AML-193 (cell line): ENCODE measurements around the gene CCL28.
A peak's percentile ranks its signal among the peaks of the same experiment; 100 is the strongest.
"Not testable (repeated sequence)": the region's sequence is repeated elsewhere in the genome, so short reads cannot be mapped to it uniquely, and the experiment has no call there.

Source experiments
- DNase-seq, 2 experiments: peaks; one replicate each; lab custom pipeline; 2025; lab: John Stamatoyannopoulos, UW

CCL28 gene, protein sequence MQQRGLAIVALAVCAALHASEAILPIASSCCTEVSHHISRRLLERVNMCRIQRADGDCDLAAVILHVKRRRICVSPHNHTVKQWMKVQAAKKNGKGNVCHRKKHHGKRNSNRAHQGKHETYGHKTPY

DNA sequence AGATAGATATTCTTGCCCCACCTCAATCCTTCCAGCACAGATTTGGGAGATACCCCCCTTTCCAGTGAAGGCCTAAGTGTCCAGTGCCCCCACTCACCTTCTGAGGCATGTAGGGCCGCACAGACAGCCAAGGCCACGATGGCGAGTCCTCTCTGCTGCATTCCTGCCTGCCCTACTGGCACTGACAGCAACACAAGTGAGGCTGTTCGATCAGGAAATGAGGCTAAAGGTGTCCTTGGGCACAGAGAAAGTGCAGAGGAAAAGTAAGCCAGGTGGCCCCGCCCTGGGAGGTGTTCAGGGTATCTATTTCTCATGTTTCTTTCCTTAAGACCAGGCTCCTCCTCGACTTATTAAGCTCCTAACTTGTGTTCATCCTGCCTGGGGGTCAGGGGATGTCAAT is at the start of gene CCL28:
TSS of gene CCL28 (minus strand) at position 236 of the 400 bp plus-strand sequence. CDS start at position 161, 75 bp downstream.
- no peak for DNase-seq

DNA sequence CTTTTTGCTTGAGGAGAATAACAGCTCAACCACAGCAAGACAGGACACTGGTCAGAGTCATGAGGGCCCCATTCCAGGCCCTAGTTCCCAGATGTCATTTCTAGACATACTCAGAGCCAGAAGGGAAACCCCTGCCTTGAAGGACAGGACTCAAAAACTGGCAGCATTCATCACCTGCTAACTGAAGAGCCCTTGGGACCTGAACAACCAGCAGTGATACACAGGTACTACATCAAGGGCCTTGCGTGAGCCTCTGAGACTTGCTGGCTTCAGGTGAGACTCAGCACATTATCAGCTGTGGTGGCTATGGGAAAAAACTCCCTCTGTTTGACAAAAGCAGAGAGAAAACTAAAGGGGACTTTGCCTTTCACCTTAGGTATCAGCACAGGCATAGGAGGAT is 48.9 kb upstream of the CCL28 start:
- no peak for DNase-seq

DNA sequence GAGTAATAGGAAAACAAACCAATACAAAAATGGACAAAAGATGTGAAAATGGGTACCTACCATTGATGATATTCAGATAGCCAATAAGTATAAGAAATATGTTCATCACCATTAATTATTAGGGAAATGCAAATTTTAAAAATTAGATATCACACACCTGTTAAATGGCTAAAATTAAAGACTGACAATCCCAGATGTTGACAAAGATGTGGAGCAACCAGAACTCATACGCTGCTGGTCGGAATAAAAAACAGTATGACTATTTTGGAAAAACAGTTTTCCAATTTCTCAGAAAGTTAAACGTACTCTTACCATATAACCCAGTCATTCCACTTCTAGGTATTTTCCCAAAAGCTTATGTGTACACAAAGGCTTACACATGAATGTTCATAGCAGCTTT is 44.4 kb upstream of the CCL28 start:
- DNase-seq, result no peak

DNA sequence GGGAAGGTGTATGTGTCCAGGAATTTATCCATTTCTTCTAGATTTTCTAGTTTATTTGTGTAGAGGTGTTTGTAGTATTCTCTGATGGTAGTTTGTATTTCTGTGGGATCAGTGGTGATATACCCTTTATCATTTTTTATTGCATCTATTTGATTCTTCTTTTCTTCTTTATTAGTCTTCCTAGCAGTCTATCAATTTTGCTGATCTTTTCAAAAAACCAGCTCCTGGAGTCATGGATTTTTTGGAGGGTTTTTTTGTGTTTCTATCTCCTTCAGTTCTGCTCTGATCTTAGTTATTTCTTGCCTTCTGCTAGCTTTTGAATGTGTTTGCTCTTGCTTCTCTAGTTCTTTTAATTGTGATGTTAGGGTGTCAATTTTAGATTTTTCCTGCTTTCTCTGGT is 29.4 kb upstream of the CCL28 start:
- DNase-seq, result not testable (repeated sequence)

DNA sequence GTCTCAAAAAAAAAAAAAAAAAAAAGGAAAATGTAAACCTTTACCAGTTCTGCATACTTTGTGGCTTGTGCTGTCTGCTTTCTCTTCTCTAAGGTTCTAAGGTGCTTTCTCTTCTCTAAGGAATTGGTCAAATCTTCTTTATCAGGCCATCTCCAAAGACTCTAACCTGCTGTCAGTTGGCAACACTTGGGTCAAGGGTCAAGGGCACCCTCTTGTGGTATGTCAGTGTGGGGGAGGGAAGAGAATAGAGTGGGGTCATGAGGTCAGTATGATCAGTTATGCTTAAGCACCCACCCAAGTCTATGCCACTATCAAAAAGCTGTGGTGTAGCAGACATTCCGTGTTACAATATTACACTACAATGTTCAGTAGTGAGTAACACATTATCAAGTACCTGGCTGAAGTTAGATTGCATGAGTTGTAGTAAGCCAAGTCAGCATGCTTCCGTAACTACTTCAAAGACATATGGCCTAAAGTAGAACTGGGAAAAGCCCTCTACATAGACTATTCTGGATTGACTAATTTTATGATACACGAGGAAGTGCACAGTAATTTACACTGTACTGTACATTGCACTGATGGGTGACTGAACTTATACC is 25.0 kb upstream of the CCL28 start:
- no peak for DNase-seq

DNA sequence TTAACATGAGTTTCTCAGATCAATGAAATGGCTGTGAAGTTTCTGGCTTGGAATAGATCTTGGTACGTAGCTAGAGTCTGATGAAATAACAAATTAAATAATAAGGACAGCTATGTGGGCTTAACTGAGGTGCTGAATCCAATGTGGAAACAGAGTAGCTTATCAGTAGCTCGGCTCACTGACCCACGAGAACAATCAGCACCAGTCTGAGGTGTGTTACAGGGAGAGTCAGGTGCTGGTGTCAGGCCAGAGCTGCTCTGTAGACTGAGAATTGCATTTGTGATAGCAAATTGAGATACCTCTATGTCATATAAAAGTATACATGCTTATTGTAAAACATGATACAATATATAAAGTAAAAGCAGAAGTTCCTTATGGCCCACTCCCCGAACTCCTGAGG is 21.2 kb upstream of the CCL28 start:
- DNase-seq, result no peak

DNA sequence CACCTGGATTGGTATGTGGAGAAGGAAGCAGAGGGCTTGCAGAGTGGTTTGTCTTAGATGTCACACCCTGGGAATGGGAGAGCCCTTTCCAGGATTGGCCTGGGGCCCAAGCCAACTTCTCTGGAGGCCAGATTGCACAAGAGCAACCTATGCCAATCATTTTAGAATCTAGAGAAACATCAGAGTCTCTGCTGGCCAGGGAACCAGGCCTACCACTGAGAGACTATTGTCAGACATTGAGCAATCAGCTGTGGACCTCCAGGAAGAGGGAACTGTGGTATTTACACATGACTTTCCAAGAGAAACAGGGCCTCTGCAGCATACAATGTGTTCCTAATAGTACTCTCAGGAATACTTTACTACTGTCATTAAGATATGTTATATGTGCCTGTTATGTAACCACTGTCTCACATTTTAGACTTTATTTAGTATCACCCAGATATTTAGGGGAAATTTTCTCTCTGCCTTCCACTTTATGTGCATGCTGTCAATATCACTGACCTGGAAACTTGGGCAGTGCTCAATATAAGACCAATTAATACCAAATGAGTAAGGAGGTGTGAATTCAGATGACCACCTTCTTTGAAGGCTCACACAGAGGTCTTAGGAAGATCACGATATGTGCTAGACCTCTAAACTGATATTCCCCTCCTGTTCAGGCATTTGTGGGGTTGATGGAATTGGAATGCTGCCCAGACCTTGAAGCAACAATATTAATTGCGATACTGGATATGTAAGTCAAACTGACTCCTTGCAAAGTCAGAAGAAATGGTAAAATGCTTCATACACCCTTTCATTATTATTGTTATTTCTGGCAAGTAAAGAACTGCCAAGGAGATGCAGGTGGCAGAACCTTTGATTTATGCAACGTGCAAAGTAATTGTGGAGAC is 20.5 kb upstream of the CCL28 start:
- DNase-seq, result peak; percentile 17 to 31

DNA sequence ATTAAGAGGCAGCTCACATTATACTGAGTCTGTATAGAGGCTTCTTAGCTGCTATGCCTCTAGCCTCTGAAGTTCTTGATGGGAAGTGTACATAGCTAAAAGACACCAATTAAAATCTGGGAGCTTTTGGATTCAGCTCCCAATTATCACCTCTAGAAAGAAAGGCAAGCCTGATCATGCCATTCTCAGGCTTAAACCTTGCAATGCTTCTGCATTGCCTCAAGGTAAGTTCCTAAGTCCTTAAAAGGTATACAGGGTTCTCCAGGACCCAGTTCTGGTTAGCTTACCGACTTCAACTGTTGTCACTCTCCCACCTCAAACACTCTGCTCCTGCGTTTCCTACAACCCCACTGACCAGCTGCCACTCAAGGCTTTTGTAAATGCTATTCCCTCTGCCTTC is 17.5 kb upstream of the CCL28 start:
- DNase-seq, result no peak

DNA sequence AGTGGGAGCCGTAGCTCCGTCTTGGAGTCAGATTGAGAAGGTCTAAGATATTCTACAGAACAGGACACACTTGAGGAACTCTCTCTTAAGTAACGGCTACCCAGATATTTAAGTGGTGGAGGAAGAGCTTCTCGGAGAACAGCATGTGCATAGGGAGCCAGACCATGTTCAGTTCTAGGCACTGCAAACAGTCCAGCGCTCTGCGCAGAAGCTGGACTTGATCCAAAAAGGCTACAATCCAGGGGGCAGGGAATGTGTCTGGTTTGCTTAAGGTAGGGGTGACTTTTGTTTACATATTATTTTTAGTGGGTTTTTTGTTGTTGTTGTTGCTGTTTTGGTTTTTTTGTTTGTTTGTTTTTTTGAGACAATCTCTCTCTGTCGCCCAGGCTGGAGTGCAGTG is 16.8 kb upstream of the CCL28 start:
- no peak for DNase-seq

DNA sequence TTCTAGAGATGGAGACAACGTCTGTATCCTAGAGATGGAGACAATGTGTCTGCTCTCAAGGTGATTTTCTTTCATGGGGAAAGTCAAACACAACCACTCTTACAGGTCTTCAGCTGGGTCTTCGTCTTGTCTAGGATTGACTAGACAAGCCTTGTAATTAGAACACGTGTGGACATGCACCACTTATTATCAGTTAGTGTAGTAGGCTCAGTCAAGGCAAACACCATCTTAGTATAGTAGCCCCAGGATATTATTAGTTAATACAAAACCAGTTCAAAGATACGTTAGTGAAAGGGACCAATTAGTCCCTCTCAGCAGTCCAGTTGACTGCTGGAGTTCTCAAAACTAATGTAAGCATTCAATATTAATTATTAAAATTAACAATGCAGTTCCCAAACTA is 15.1 kb upstream of the CCL28 start:
- no peak for DNase-seq

DNA sequence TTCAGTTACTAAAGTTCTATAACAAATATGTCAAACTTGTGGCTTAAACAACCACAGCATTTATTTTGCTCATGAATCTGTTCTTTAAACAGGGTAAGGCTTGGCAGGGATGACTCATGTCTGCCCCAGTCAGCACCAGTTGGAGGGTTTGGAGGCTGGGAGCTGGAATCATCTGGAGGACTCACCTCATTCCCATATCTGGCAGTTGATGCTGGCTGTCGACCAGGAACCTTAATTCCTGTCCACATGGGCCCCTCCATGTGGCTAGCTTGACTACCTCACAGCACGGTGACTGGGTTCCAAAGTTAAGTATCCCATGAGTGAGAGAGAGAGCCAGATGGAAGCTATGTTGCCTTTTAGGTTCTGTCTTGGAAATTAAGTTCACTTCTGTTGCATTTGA is 13.8 kb upstream of the CCL28 start:
- no peak for DNase-seq

DNA sequence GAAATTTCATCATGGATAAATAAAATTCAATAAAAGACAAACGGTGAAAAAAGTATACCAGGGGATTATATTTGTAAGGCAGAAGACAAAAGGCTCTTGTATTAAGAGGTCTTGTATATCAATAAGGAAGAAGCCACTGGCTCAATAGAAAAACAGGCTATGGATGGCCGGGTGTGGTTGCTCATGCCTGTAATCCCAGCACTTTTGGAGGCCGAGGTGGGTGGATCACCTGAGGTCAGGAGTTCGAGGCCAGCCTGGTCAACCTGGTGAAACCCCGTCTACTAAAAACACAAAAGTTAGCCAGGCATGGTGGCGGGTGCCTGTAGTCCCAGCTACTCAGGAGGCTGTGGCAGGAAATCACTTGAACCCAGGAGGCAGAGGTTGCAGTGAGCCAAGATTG is 10.9 kb upstream of the CCL28 start:
- DNase-seq, result not testable (repeated sequence)

DNA sequence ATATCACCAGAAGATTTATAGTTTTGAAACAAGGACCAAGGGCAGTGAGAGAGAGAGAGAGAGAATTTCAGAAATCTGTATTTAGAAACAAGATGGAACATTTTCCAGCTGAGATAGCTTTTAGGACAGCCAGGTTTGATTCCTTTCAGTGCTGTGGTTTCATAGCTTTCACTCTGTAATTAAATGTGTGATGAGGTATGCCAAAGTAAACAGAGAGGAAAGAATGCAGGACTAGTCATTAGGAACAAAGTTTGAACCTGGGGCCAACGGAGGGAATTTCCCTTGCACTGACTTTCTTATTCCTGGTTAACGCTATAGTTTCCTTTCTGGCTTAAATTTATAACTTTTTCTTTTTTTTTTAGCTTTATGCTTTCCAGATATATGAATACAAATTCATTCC is 10.0 kb upstream of the CCL28 start:
- DNase-seq, result no peak

DNA sequence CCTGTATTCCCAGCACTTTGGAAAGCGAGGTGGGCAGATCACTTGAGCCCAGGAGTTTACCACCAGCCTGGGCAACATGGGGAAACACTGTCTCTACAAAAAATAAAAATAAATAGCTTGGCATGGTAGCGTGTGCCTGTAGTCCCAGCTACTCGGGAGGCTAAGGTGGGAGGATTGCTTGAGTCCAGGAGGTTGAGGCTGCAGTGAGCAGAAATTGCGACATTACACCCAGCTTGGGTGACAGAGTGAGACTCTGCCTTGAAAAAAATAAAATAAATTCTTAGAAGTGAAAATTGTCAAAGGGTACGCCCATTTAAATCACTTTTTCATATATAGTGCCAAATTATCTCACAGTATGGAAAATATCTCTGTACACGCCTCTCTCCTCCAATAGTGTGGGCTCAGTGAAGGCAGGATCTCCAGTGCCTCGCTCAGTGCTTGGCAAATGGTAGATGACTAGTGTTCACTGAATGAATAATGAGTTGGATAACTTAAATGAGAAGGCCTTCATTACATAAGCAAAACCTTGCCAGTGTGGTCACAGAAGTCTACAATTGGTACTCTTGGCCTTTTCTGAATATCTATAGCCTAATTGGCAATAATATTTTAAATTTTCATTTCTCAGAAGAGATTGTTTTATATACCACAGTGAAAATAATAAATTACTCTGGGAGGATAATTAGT is 9.4 kb upstream of the CCL28 start:
- DNase-seq, result no peak

DNA sequence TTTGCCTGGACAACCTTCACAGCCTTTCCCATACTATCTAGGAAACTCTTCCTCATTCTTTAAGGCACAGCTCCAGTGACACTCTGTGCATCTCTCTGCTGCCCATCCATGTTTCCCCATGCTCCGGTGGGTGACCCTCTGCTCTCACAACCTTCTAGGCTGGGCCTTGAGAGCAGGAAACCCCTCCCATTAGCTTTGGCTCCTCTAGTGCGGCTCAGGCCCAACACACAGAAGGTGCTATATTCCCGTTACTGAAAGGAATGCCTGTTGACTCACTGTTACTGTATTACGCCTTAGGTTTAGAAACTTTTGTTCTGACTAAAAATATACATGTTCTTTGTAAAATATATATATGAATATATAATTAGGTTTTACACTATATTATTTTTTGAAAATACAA is 8.1 kb upstream of the CCL28 start:
- no peak for DNase-seq

DNA sequence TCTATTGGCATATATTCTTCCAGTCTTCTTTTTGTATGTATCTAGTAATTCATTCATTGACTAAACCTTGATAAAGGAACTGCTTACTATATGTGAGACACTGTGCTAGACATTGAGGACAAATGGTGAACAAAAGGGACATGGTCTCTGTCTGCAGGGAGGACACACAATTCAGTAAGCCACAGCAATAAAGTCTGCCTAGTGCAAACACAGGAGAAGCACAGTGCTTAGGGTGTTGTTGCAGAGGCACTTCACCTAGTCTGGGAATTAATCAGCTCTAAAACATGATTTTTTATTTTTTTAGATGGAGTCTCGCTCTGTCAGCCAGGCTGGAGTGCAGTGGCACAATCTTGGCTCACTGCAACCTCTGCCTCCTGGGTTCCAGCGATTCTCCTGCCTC is 6.4 kb upstream of the CCL28 start:
- no peak for DNase-seq

DNA sequence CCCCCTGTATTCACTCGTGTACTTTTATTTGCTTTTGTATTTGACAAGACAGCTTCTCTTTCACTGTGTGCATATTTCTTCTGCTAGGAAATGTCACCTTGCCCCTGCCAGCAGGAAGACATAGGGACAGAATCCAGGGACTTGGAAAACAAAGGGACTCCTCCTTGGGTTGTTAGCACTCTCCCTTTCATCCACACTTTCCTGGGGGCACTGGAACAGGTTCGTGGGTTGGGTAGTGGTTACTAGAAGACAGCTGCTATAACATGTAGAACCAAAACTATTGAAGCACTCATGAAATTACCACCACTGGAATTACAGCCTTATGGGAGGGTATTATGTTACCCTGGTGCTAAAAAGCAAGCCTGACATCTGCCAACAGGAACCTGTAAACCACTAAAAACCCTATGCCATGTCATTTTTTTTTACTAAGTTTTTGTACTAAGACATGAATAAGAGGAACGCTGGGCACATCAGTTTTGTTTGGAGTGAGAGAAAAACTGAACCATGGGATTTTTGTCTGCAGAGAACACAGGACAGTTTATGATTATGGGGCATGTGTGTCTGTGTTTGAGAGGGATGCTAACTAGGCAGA is 4.7 kb upstream of the CCL28 start:
- no peak for DNase-seq

DNA sequence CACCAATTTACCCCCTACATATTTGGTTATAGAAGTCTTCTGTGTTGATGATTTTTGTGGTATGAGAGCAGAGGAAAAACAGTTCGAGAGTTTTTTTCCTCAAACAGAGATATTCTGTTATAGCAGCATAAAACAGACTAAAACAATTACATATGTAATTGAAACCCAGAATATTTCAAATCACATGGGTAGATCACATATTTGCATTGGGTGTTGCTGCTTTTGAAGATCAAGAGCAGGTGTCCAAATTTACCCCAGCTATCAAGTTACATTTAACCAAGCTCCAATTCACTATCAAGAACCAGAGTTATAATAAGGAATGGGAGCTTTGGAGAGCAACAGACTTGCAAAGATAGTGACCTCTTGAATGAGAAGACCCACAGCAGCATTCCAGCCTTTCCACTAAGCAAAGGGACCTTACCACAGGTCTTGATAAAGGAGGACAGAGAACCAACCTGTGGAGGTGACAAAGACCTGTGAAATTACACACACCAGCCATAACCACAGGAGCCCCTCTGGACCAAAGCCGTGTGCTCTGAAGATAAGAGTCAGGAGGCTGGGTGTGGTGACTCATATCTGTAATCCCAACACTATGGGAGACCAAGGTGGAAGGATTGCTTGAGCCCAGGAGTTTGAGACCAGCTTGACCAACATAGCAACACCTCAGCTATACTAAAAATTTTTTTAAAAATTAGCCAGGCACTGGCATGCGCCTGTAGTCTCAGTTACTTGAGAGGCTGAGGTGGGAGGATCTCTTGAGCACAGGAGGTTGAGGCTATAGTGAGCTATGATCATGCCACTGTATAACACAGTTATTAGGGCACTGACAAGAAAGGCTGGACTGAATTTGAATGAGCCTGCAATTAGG is 4.0 kb upstream of the CCL28 start:
- DNase-seq, result no peak

DNA sequence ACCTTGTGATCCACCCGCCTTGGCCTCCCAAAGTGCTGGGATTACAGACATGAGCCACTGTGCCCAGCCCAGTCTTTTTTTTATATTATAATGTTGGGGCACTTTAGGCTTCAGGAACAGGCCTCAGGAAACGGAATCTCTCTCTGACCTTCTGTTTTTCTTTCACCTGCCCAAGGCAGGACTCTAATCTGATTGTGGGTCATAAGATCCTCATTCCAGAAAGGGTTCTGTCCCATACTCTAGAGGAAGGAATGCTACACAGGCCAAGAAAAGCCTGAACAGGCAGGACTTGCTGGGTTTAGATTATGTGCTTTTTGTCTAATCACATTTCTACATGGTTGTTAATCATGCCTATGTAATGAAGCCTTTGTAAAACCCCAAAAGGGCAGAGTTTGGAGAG is 1.8 kb upstream of the CCL28 start:
- no peak for DNase-seq

DNA sequence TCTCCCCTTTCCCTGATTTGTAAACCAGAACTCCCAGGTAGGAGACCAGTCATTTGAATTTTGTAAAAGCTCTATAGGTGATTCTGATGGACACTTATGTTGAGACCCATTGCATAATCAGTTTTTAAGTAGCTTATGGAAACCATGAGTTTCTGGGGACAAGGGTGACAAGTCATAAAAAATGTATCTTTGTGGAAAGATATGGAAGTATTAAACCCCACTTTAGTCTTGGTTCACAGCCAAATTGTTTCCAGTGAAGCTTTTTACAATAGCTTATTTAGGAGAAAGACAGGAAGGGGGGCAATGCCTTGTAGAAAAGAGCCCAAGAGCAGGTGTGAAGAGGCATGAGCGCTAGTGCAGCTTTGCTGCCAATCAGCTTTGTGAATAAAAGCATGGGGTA is 453 bp upstream of the CCL28 start:
- DNase-seq, result no peak

DNA sequence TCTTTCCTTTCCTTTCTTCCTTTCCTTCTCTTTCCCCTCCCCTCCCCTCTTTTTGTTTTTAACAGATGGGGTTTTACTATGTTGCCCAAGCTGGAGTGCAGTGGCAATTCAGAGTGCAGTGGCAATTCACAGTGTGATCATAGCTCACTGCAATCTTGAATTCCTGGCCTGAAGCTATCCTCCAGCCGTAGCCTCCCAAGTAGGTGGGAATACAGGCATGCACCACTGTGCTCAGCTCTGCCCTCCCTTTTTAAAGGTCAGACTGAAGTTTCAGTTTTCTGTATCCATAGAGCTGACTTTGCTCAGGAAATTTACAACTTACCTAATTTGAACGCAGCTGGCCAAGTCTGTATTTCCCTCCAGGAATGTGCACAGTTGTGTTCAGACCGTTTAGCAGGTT is 696 bp downstream of the CCL28 start:
- no peak for DNase-seq

DNA sequence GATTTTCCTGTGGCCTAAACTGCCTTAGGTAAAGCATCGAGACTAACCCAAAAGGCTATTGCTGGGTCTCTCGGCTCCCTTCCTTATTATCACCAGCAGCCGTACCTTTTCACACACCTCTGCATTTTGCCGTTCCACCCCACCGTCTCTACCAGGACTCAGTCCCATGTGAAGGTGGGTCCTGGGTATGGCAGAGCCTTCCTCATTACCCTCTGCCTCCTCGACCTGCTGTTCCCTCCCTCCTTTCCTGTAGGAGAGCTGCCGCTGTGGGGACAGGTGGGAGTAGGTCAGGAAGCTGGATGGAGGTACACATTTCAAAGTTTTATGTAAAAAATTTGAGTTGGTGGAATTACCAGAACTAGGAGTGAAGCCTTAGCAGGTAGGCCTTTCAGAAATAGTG is 1.8 kb downstream of the CCL28 start:
- DNase-seq, result no peak
